Motor neuron (in vitro differentiated cells): Measurements from ENCODE around the gene LDB3. TPM values are rescaled to one million over a fixed set of nuclear protein-coding genes. Genes with fewer than 3 reads are reported as not detected.

Source experiments
- ATAC-seq, 8 experiments: fragments of 200-7000 bp; cut with Tn5 transposase; replicated peaks in 6 of 8; 2 replicates each; pipeline ENCODE4 v1.8.0; 2021; ENCODE audit warnings: mild to moderate bottlenecking in 8 of 8, moderate library complexity in 8 of 8
- H3K27ac ChIP-seq, 2 donors: fragments of 250-450 bp; sonication (Bioruptor Pico); 2 replicates each; pipeline ENCODE4 v1.9.0; 2021; ENCODE audit warnings: antibody characterized with exemption in 2 of 2, mild to moderate bottlenecking in 2 of 2, moderate library complexity in 1 of 2
- H3K4me1 ChIP-seq, 2 donors: fragments of 250-450 bp; sonication (Bioruptor Pico); replicated peaks in 1 of 2; 2 replicates each; pipeline ENCODE4 v1.6.1; 2021; ENCODE audit warnings: antibody characterized with exemption in 2 of 2, mild to moderate bottlenecking in 2 of 2, moderate library complexity in 1 of 2
- H3K4me3 ChIP-seq, 5 donors: fragments of 250-450 bp; sonication (Bioruptor Pico); 2 replicates each; pipeline ENCODE4 v1.9.0; 2021; ENCODE audit warnings: antibody characterized with exemption in 5 of 5, mild to moderate bottlenecking in 5 of 5, moderate library complexity in 4 of 5
- WGBS, 10 experiments: fragments of 450-650 bp; shearing (Covaris generic); methylation state at CpG; one replicate each; pipeline ENCODE4 v1.0.0; 2022; 5-methylcytosine and 5-hydroxymethylcytosine counted together
- in situ Hi-C, 9 experiments: fragments of 400-800 bp; cut with MboI; loops; one replicate each; pipeline ENCODE4 v1.15.0; 2021; ENCODE audit warnings: low sequenced_read_pairs in 9 of 9, low pct_unique_long_range_greater_than_20kb in 2 of 9; ENCODE audit not compliant: unreplicated experiment in 9 of 9
- total RNA-seq, 8 experiments: library from RNA; unstranded; fragments of 300-600 nt; gene quantifications; 2 replicates each; pipeline versions ENCODE4 v1.2.3 to v1.2.4, GENCODE V29; 2022

The LDB3 gene
- total RNA-seq, 8 experiments from 2014 or later, result 0.16 to 2.5 (median 0.37) TPM

GRCh38 chr10:86685893-86686632 lies 17.8 kb downstream of the LDB3 start:
- no peak for ATAC-seq
- peaks cover 22 to 29% of the 10 kb centered on the region in 2 donors for H3K4me1 ChIP-seq
- in situ Hi-C loops, result no loop called here
- H3K4me3 ChIP-seq, result no peak overlapping the region
- 80 to 83% methylated on average over 1 to 2 of the region's 13 CpGs; no CpG with 5 or more reads in 8 of the 10 experiments for WGBS, 10 experiments
- no peak overlapping the region for H3K27ac ChIP-seq

- Histone ChIP-seq H3K4me3 (no peak overlapping the region), H3K27ac (no peak overlapping the region), H3K4me1 (peaks cover 22 to 29% of the 10 kb centered on the region in 2 donors)
- WGBS, 10 experiments, result 60 to 100% (median 80%) methylated on average over 1 to 3 of the region's 19 CpGs; no CpG with 5 or more reads in 7 of the 10 experiments
- no peak for ATAC-seq
- in situ Hi-C loops, result no loop called here
Measured at GRCh38 chr10:86686972-86687371, 18.7 kb downstream of the LDB3 start.

- Histone ChIP-seq H3K27ac (no peak overlapping the region), H3K4me3 (no peak overlapping the region), H3K4me1 (peaks cover 22 to 29% of the 10 kb centered on the region in 2 donors)
- in situ Hi-C loops, result no loop called here
- WGBS, 10 experiments, result 0 to 67% (median 17%) methylated on average over 1 to 3 of the region's 4 CpGs; no CpG with 5 or more reads in 3 of the 10 experiments
- peak in 1 of 8 experiments; percentile 15 for ATAC-seq
Measured at GRCh38 chr10:86687750-86688149, 19.4 kb downstream of the LDB3 start.

- in situ Hi-C loops, result no loop called here
- peak; percentile 31 to 86 (median 52) for ATAC-seq
- no peak overlapping the region for H3K4me3 ChIP-seq
- WGBS, 10 experiments, result 13 to 100% (median 57%) methylated on average over 2 to 6 of the region's 8 CpGs; no CpG with 5 or more reads in 1 of the 10 experiments
- no peak overlapping the region for H3K27ac ChIP-seq
- peaks cover 22 to 28% of the 10 kb centered on the region in 2 donors for H3K4me1 ChIP-seq
Measured at GRCh38 chr10:86688398-86688921, 20.1 kb downstream of the LDB3 start.

- H3K4me3 ChIP-seq, result no peak overlapping the region
- no peak for ATAC-seq
- H3K4me1 ChIP-seq, result peaks cover 17 to 28% of the 10 kb centered on the region in 2 donors
- WGBS, 10 experiments, result 33 to 100% (median 87%) methylated on average over 1 to 9 of the region's 13 CpGs; no CpG with 5 or more reads in 3 of the 10 experiments
- in situ Hi-C loops, result no loop called here
- no peak overlapping the region for H3K27ac ChIP-seq
Measured at GRCh38 chr10:86689146-86689545, 20.8 kb downstream of the LDB3 start.

GRCh38 chr10:86690231-86690630 lies 21.9 kb downstream of the LDB3 start:
- Histone ChIP-seq H3K4me1 (peaks cover 6 to 17% of the 10 kb centered on the region in 2 donors), H3K4me3 (no peak overlapping the region), H3K27ac (no peak overlapping the region)
- in situ Hi-C loops, result loop anchor here in 2 of 9 experiments (10.0 kb wide), 2 partner anchors 205 to 215 kb away; no protein-coding TSS in a partner anchor
- ATAC-seq, result no peak
- 40 to 85% (median 65%) methylated on average over 1 to 3 of the region's 5 CpGs; no CpG with 5 or more reads in 4 of the 10 experiments for WGBS, 10 experiments

GRCh38 chr10:86690657-86691084 lies 22.4 kb downstream of the LDB3 start:
- no peak overlapping the region for H3K27ac ChIP-seq

GRCh38 chr10:86691333-86692022 lies 23.2 kb downstream of the LDB3 start:
- no peak for ATAC-seq
- 80 to 100% (median 95%) methylated on average over 1 to 2 of the region's 14 CpGs; no CpG with 5 or more reads in 6 of the 10 experiments for WGBS, 10 experiments
- H3K27ac ChIP-seq, result no peak overlapping the region
- H3K4me3 ChIP-seq, result no peak overlapping the region
- peaks cover 0 to 11% of the 10 kb centered on the region in 2 donors for H3K4me1 ChIP-seq
- in situ Hi-C loops, result loop anchor here in 2 of 9 experiments (10.0 kb wide), 2 partner anchors 203 to 213 kb away; no protein-coding TSS in a partner anchor

More at GRCh38 chr10:86690657-86691084, 22.4 kb downstream of the LDB3 start:
- in situ Hi-C loops, result loop anchor here in 2 of 9 experiments (10.0 kb wide), 2 partner anchors 204 to 214 kb away; no protein-coding TSS in a partner anchor
- peak in 1 of 8 experiments; percentile 8 for ATAC-seq
- no peak overlapping the region for H3K4me3 ChIP-seq
- peaks cover 2 to 12% of the 10 kb centered on the region in 2 donors for H3K4me1 ChIP-seq
- WGBS, 10 experiments, result 83% methylated on average over 1 to 3 of the region's 3 CpGs; no CpG with 5 or more reads in 8 of the 10 experiments

- Histone ChIP-seq H3K4me3 (no peak overlapping the region), H3K4me1 (peaks cover 0 to 11% of the 10 kb centered on the region in 2 donors), H3K27ac (no peak overlapping the region)
- in situ Hi-C loops, result loop anchor here in 2 of 9 experiments (10.0 kb wide), 2 partner anchors 203 to 213 kb away; no protein-coding TSS in a partner anchor
- ATAC-seq, result no peak
- 80 to 100% (median 90%) methylated on average over 1 to 3 of the region's 8 CpGs; no CpG with 5 or more reads in 6 of the 10 experiments for WGBS, 10 experiments
Measured at GRCh38 chr10:86692023-86692514, 23.8 kb downstream of the LDB3 start.

- in situ Hi-C loops, result loop anchor here in 2 of 9 experiments (10.0 kb wide), 2 partner anchors 202 to 212 kb away; no protein-coding TSS in a partner anchor
- no peak overlapping the region for H3K27ac ChIP-seq
- H3K4me1 ChIP-seq, result peaks cover 0 to 11% of the 10 kb centered on the region in 2 donors
- no peak for ATAC-seq
- no peak overlapping the region for H3K4me3 ChIP-seq
- WGBS, 10 experiments, result 80 to 100% (median 90%) methylated on average over 1 to 2 of the region's 7 CpGs; no CpG with 5 or more reads in 7 of the 10 experiments
Measured at GRCh38 chr10:86692664-86693063, 24.4 kb downstream of the LDB3 start.

GRCh38 chr10:86693275-86693674 lies 25.0 kb downstream of the LDB3 start:
- peak in 5 of 8 experiments; percentile 10 to 51 (median 38) for ATAC-seq
- in situ Hi-C loops, result loop anchor here in 2 of 9 experiments (10.0 kb wide), 2 partner anchors 202 to 212 kb away; no protein-coding TSS in a partner anchor
- Histone ChIP-seq H3K27ac (no peak overlapping the region), H3K4me3 (no peak overlapping the region), H3K4me1 (peaks cover 0 to 8% of the 10 kb centered on the region in 2 donors)
- 83% methylated on average over 1 of the region's 2 CpGs; no CpG with 5 or more reads in 9 of the 10 experiments for WGBS, 10 experiments

- Histone ChIP-seq H3K27ac (no peak overlapping the region), H3K4me1 (peaks cover 0 to 8% of the 10 kb centered on the region in 2 donors), H3K4me3 (no peak overlapping the region)
- in situ Hi-C loops, result loop anchor here in 2 of 9 experiments (10.0 kb wide), 2 partner anchors 201 to 211 kb away; no protein-coding TSS in a partner anchor
- WGBS, 10 experiments, result 5 to 57% (median 15%) methylated on average over 1 to 9 of the region's 10 CpGs; no CpG with 5 or more reads in 3 of the 10 experiments
- peak; percentile 44 to 93 (median 66) for ATAC-seq
Measured at GRCh38 chr10:86693721-86694369, 25.5 kb downstream of the LDB3 start.
